ENCODE results near the gene SLCO3A1. TPM values are rescaled to one million over a fixed set of nuclear protein-coding genes. Genes with fewer than 3 reads are reported as not detected.

SLCO3A1 gene
- total and polyA plus RNA-seq, 9 donors, result 1.7 to 8.6 (median 4.5) TPM

DNA sequence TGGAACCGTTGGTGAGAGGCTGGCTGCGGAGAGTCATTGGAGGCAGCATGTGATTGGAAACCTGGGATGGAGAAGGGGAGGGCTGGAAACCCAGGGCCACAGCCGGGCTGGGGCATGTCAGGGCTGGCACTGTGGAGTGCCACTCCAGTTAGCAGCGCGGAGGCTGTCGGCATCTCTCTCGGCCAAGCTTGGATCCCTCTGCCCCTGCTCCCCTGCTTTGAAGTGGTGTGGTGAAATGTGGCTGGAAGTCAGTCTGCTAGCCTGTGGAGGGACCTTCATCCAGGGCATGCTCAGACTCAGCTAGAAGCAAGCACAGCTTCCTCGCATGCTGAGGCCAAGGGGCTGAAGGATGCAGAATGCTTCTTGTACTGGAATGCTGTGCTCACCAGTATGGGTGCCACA is 13.5 kb downstream of the SLCO3A1 start:
- peaks cover 5% of the 10 kb centered on the region for H3K27me3 ChIP-seq (ENCODE audit: control insufficient read depth, insufficient read depth, low read length)
- H3K9me3 ChIP-seq (replicated peaks; ENCODE audit: control insufficient read depth, low read depth, low read length), result peaks cover 4% of the 10 kb centered on the region
- no peak overlapping the region for H3K4me3 ChIP-seq (ENCODE audit: low read length)
- peaks cover 15% of the 10 kb centered on the region for H3K4me1 ChIP-seq (ENCODE audit: control insufficient read depth, insufficient read depth, low read length)
- DNase-seq, result no peak
- WGBS (ENCODE audit: insufficient coverage), result 78% methylated on average over 3 of the region's 8 CpGs
- no peak overlapping the region for H3K27ac ChIP-seq (ENCODE audit: low read length)
- no peaks in the 10 kb centered on the region for H3K36me3 ChIP-seq (ENCODE audit: control insufficient read depth, insufficient read depth, low read length)

DNA sequence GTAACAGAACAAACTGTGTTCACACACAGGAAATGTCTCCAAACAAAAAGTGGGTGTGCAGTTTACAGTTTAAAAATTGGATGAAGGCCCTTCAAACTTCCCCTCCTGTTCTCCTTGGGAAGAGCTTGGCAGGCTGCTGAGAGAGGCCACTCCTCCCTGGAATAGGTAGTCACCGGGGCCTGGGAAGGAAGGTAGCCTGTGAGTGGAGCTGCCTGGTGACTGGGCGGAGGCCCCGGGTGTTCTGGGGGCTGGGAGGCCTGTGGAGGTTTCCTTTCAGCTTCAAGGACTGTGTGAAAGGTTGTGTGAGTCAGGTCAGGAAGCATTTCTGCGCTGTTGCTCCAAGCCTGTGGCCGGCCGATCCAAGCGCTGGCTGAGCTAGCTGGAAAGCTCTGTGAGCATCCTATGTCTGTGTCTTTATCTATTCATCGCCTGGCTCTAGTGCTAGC is 14.1 kb downstream of the SLCO3A1 start:
- peaks cover 15% of the 10 kb centered on the region for H3K4me1 ChIP-seq (ENCODE audit: control insufficient read depth, insufficient read depth, low read length)
- WGBS (ENCODE audit: insufficient coverage), result 37% methylated on average over 7 of the region's 8 CpGs
- H3K36me3 ChIP-seq (ENCODE audit: control insufficient read depth, insufficient read depth, low read length), result no peaks in the 10 kb centered on the region
- peaks cover 5% of the 10 kb centered on the region for H3K27me3 ChIP-seq (ENCODE audit: control insufficient read depth, insufficient read depth, low read length)
- DNase-seq, result peak; percentile 87
- peak overlapping the region; percentile 67 for H3K27ac ChIP-seq (ENCODE audit: low read length)
- H3K4me3 ChIP-seq (ENCODE audit: low read length), result no peak overlapping the region
- H3K9me3 ChIP-seq (replicated peaks; ENCODE audit: control insufficient read depth, low read depth, low read length), result peaks cover 4% of the 10 kb centered on the region

DNA sequence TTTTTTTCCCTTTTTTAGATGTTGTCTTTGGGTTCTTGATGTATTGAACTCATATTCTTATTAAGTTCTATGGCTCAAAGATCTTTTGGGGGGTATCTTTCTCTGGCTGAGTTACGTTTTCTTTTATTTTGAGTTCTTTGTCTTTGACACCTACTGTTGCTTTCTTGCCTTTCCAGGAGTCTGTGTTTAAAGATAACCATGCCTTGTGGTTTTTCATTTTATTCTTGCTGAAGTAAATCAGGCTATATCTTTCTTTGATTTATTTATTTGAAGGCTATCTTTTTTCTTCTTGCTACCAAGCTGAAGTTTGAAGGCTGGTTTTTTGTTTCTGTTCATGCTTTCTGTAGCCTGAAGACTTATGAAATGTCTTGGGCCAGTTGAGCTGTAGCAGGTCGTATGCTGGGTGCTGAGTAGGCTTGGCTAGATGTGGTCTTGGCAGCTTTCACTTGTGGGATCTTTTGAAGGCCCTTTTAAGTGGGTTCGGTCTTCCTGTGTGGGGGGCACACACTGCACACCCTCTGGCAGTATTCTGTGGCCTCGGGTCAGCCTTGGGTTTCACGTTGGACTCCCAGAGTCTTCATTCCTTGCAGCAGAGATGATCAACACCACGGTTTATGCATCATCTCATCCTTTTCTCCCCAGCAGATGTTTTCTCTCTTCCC is 17.5 kb downstream of the SLCO3A1 start:
- H3K9me3 ChIP-seq (replicated peaks; ENCODE audit: control insufficient read depth, low read depth, low read length), result peaks cover 4% of the 10 kb centered on the region
- no peaks in the 10 kb centered on the region for H3K36me3 ChIP-seq (ENCODE audit: control insufficient read depth, insufficient read depth, low read length)
- peaks cover 10% of the 10 kb centered on the region for H3K4me1 ChIP-seq (ENCODE audit: control insufficient read depth, insufficient read depth, low read length)
- no peak overlapping the region for H3K27ac ChIP-seq (ENCODE audit: low read length)
- H3K27me3 ChIP-seq (ENCODE audit: control insufficient read depth, insufficient read depth, low read length), result no peaks in the 10 kb centered on the region
- H3K4me3 ChIP-seq (ENCODE audit: low read length), result no peak overlapping the region
- WGBS (ENCODE audit: insufficient coverage), result 100% methylated on average over 1 of the region's 6 CpGs
- no peak for DNase-seq

DNA sequence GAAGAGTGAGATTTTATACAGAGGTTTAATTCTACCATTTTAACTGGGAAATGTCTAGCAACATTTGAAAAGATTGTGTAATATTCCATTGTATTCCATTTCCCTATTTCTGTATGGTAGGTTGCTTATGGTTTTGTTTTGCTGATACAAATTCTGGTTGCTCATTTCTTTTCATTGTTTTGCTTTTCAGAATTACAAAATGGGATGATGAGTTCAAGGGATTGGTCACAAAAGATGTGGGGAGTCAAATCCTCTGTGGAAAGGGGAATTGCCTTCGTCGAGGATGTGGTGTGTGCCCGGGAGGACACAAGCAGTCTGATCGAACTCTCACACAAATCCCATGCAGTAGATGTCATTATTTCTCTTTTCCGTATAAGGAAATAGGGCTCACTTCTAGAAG is 18.3 kb downstream of the SLCO3A1 start:
- Histone ChIP-seq H3K27ac (ENCODE audit: low read length) (no peak overlapping the region), H3K4me3 (ENCODE audit: low read length) (no peak overlapping the region)
- WGBS (ENCODE audit: insufficient coverage), result 100% methylated on average over 2 of the region's 5 CpGs

DNA sequence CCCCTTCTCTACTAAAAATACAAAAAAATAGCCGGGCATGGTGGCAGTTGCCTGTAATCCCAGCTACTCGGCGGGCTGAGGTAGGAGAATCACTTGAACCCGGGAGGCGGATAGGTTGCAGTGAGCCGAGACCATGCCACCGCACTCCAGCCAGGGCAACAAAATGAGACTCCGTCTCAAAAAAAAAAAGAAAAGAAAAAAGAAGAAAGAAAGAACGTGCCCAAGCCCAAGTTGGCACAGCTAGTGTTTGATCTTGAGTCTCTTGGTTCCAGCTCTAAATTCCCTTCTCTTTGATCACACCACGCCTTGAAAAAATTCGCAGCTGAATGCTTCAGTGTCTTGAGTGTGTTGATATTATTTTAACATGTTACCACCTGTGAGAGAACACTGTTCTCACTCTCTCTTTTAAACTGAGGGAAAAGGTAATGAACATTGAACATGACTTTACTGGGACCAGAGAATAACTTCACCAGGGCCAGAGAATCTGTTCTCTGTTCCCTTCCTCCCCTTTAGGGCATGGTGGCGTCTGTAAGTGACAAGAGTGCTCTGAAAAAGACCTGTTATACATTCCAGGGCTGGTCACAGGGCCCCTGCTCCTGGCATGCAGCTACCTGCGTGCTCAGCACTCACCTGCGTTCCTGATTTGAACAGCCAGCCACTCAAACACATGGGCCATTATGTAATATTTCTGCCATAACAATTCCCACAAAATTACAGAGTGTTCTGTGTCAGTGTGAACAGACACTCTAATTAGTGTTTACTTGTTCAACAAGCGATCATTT is 19.0 kb downstream of the SLCO3A1 start:
- peaks cover 2% of the 10 kb centered on the region for H3K4me1 ChIP-seq (ENCODE audit: control insufficient read depth, insufficient read depth, low read length)
- no peak overlapping the region for H3K4me3 ChIP-seq (ENCODE audit: low read length)
- no peak for DNase-seq
- H3K27ac ChIP-seq (ENCODE audit: low read length), result no peak overlapping the region
- WGBS (ENCODE audit: insufficient coverage), result 94% methylated on average over 10 of the region's 15 CpGs
- peaks cover 4% of the 10 kb centered on the region for H3K9me3 ChIP-seq (replicated peaks; ENCODE audit: control insufficient read depth, low read depth, low read length)
- H3K27me3 ChIP-seq (ENCODE audit: control insufficient read depth, insufficient read depth, low read length), result no peaks in the 10 kb centered on the region
- H3K36me3 ChIP-seq (ENCODE audit: control insufficient read depth, insufficient read depth, low read length), result no peaks in the 10 kb centered on the region

More for the DNA sequence above, 18.3 kb downstream of the SLCO3A1 start:
- no peak for DNase-seq
- Histone ChIP-seq H3K4me1 (ENCODE audit: control insufficient read depth, insufficient read depth, low read length) (peaks cover 8% of the 10 kb centered on the region), H3K36me3 (ENCODE audit: control insufficient read depth, insufficient read depth, low read length) (no peaks in the 10 kb centered on the region), H3K9me3 (replicated peaks; ENCODE audit: control insufficient read depth, low read depth, low read length) (peaks cover 4% of the 10 kb centered on the region), H3K27me3 (ENCODE audit: control insufficient read depth, insufficient read depth, low read length) (no peaks in the 10 kb centered on the region)

DNA sequence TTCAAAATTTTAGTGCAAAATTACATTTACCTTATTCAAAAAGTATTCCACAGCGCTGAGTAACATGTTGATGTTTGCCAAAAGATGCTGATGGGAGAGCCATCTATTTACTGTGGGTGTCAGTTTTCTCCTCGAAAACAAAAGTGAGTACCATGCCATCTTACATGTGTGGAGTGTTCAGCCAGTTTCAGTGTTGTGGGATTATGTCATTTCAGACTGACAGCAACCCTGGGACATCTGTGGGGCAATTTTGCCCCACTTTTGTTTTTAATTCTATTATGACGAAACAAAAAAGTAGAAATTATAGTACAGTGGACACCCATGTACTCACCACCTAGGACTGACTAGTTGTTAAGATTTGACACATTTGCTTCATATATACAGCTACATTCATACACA is 19.6 kb downstream of the SLCO3A1 start:
- no peak overlapping the region for H3K4me3 ChIP-seq (ENCODE audit: low read length)
- DNase-seq, result no peak
- H3K27ac ChIP-seq (ENCODE audit: low read length), result no peak overlapping the region
- WGBS (ENCODE audit: insufficient coverage), result 100% methylated on average over 1 of the region's 3 CpGs
- no peaks in the 10 kb centered on the region for H3K36me3 ChIP-seq (ENCODE audit: control insufficient read depth, insufficient read depth, low read length)
- no peaks in the 10 kb centered on the region for H3K4me1 ChIP-seq (ENCODE audit: control insufficient read depth, insufficient read depth, low read length)
- H3K27me3 ChIP-seq (ENCODE audit: control insufficient read depth, insufficient read depth, low read length), result no peaks in the 10 kb centered on the region
- peaks cover 4% of the 10 kb centered on the region for H3K9me3 ChIP-seq (replicated peaks; ENCODE audit: control insufficient read depth, low read depth, low read length)

DNA sequence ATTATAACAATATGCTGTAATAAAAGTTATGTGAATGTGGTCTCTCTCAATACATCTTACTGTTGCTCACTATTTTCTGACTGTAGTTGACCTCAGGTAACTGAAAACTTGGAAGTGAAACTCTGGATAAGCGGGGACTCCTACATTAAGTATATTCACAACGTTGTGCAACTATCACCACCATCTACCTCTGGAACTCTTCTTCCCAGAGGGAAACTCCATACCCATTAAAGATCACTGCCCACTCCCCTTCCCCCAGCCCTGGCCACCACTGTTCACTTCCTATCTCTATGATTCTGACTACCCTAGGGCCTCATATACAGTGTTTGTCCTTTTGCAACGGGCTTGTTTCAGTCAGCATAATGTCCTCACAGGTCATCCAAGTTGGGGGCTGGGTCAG is 20.7 kb downstream of the SLCO3A1 start:
- 62% methylated on average over 3 of the region's 3 CpGs for WGBS (ENCODE audit: insufficient coverage)
- Histone ChIP-seq H3K27me3 (ENCODE audit: control insufficient read depth, insufficient read depth, low read length) (no peaks in the 10 kb centered on the region), H3K36me3 (ENCODE audit: control insufficient read depth, insufficient read depth, low read length) (no peaks in the 10 kb centered on the region), H3K4me1 (ENCODE audit: control insufficient read depth, insufficient read depth, low read length) (no peaks in the 10 kb centered on the region), H3K9me3 (replicated peaks; ENCODE audit: control insufficient read depth, low read depth, low read length) (peaks cover 4% of the 10 kb centered on the region), H3K27ac (ENCODE audit: low read length) (no peak overlapping the region), H3K4me3 (ENCODE audit: low read length) (no peak overlapping the region)
- DNase-seq, result no peak

DNA sequence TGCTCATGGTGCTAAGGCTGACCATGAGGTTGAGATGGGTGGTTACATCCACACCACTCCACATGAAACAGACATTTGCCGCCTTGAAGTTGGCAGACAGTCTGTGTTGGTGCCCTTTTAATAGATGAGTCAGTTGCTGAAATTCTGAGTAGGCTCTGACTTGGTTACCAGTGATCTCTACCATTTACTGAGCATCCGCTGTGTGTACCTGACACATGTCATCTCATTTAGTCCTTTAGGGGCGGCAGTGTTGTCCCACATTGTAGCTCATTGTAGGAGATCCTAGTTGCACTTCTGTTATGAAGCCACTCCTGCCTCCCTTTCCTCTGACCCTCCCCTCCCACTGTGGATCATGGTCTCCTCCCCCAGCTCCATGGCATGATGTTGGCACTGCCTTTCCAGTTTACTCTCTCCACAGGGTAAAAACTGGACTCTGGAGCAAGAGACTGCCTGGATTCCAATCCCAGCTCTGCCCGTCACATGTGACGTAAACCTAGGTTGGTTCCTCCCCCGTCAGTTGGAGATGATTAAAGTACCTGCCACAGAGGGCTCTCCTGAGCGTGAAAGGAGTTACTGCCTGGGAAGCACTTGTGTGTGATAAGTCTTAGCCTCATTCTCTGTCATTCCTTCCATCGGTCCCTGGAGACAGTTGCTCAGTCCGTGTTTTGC is 21.6 kb downstream of the SLCO3A1 start:
- no peak overlapping the region for H3K4me3 ChIP-seq (ENCODE audit: low read length)
- H3K27me3 ChIP-seq (ENCODE audit: control insufficient read depth, insufficient read depth, low read length), result no peaks in the 10 kb centered on the region
- WGBS (ENCODE audit: insufficient coverage), result 74% methylated on average over 6 of the region's 9 CpGs
- H3K36me3 ChIP-seq (ENCODE audit: control insufficient read depth, insufficient read depth, low read length), result no peaks in the 10 kb centered on the region
- DNase-seq, result no peak
- H3K27ac ChIP-seq (ENCODE audit: low read length), result no peak overlapping the region
- peaks cover 4% of the 10 kb centered on the region for H3K9me3 ChIP-seq (replicated peaks; ENCODE audit: control insufficient read depth, low read depth, low read length)
- no peaks in the 10 kb centered on the region for H3K4me1 ChIP-seq (ENCODE audit: control insufficient read depth, insufficient read depth, low read length)

DNA sequence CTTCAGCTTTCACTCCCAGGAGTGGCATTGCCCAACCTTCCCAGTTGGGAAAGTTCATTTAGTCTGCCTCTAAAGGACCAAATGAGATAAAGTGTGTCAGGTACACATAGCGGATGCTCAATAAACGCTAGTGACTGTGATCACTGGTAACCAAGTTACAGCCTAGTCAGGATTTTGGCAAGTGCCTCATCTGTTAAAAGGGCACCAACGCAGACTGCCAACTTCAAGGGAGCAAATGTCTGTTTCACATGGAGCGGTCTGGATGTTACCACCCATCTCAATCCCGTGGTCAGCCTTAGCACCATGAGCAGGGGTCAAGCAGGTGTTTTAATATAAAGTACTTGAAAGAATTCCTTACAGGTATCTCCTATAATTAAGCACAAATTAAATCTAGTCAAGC is 22.7 kb downstream of the SLCO3A1 start:
- Histone ChIP-seq H3K4me3 (ENCODE audit: low read length) (no peak overlapping the region), H3K4me1 (ENCODE audit: control insufficient read depth, insufficient read depth, low read length) (no peaks in the 10 kb centered on the region), H3K36me3 (ENCODE audit: control insufficient read depth, insufficient read depth, low read length) (no peaks in the 10 kb centered on the region), H3K9me3 (replicated peaks; ENCODE audit: control insufficient read depth, low read depth, low read length) (no peaks in the 10 kb centered on the region), H3K27ac (ENCODE audit: low read length) (no peak overlapping the region), H3K27me3 (ENCODE audit: control insufficient read depth, insufficient read depth, low read length) (no peaks in the 10 kb centered on the region)
- WGBS (ENCODE audit: insufficient coverage), result 94% methylated on average over 2 of the region's 5 CpGs
- DNase-seq, result no peak

DNA sequence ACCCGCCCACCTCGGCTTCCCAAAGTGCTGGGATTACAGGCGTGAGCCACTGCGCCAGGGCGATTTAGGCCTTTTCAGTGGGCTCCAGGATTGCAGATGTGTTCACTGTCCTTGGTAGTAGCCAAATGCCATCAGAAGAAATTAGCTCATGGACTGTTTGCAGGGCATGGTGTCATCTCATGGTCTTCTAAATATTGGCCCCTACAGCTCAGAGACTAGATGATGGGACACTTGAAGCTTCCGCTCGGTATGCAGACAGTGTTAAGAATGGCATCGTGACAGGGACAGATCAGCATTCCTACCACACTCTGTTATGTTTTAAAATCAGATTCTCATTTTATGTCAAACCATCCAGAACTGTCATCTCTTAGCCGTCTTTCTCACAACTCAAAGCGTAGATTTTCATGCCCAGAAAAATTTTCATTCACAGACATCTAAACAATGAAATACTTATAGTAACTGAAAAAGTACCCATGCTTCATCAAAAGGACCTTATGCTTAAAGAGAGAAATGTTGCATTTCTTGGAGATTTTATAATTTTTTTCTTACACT is 24.9 kb downstream of the SLCO3A1 start:
- WGBS (ENCODE audit: insufficient coverage), result 89% methylated on average over 8 of the region's 10 CpGs
- no peaks in the 10 kb centered on the region for H3K9me3 ChIP-seq (replicated peaks; ENCODE audit: control insufficient read depth, low read depth, low read length)
- no peak overlapping the region for H3K4me3 ChIP-seq (ENCODE audit: low read length)
- H3K27me3 ChIP-seq (ENCODE audit: control insufficient read depth, insufficient read depth, low read length), result no peaks in the 10 kb centered on the region
- no peaks in the 10 kb centered on the region for H3K36me3 ChIP-seq (ENCODE audit: control insufficient read depth, insufficient read depth, low read length)
- DNase-seq, result no peak
- no peaks in the 10 kb centered on the region for H3K4me1 ChIP-seq (ENCODE audit: control insufficient read depth, insufficient read depth, low read length)
- no peak overlapping the region for H3K27ac ChIP-seq (ENCODE audit: low read length)
